Glutamatergic neuron (in vitro differentiated cells): ENCODE data around the gene TMEM190. TPM values are rescaled to one million over a fixed set of nuclear protein-coding genes. Genes with fewer than 3 reads are reported as not detected.

ENCODE experiments used
- DNase-seq: peaks from one replicate; pipeline ENCODE4 v3.0.0; 2022
- H3K27ac Mint-ChIP-seq: one replicate; pipeline ENCODE4 v1.8.0; 2020; ENCODE audit warnings: mild to moderate bottlenecking, mixed read lengths, inconsistent platforms; ENCODE audit not compliant: unreplicated experiment
- H3K27me3 Mint-ChIP-seq: one replicate; pipeline ENCODE4 v1.8.0; 2020; ENCODE audit warnings: mild to moderate bottlenecking, moderate library complexity, mixed read lengths, inconsistent platforms; ENCODE audit not compliant: unreplicated experiment
- H3K36me3 Mint-ChIP-seq: one replicate; pipeline ENCODE4 v1.8.0; 2020; ENCODE audit warnings: mild to moderate bottlenecking, mixed read lengths, inconsistent platforms; ENCODE audit not compliant: unreplicated experiment
- H3K4me1 Mint-ChIP-seq: one replicate; pipeline ENCODE4 v1.8.0; 2020; ENCODE audit warnings: mild to moderate bottlenecking, low read depth, mixed read lengths, inconsistent platforms; ENCODE audit not compliant: unreplicated experiment
- H3K4me3 Mint-ChIP-seq: one replicate; pipeline ENCODE4 v1.8.0; 2020; ENCODE audit warnings: mild to moderate bottlenecking, mixed read lengths, inconsistent platforms; ENCODE audit not compliant: unreplicated experiment
- H3K9me3 Mint-ChIP-seq: one replicate; pipeline ENCODE4 v1.8.0; 2020; ENCODE audit warnings: mild to moderate bottlenecking, moderate library complexity, mixed read lengths, inconsistent platforms; ENCODE audit not compliant: unreplicated experiment
- total RNA-seq: library from RNA; stranded (reverse); fragmentation: NEBNext Ultra II Directional; extraction: Animal tissue kit (Norgen Biotek cat#: 25700); gene quantifications from one replicate; pipeline ENCODE4 v1.2.1, GENCODE V29; 2021; ENCODE audit not compliant: unreplicated experiment
- TF ChIP-seq, protein P1 (sequence below): fragments of 200-600 bp; sonication (generic); IDR thresholded peaks from one replicate; pipeline ENCODE4 v1.5.0; 2021; ENCODE audit not compliant: partially characterized antibody, unreplicated experiment

TMEM190 gene
- total RNA-seq, 1 donor from 2014 or later, result 3.7 TPM

DNA sequence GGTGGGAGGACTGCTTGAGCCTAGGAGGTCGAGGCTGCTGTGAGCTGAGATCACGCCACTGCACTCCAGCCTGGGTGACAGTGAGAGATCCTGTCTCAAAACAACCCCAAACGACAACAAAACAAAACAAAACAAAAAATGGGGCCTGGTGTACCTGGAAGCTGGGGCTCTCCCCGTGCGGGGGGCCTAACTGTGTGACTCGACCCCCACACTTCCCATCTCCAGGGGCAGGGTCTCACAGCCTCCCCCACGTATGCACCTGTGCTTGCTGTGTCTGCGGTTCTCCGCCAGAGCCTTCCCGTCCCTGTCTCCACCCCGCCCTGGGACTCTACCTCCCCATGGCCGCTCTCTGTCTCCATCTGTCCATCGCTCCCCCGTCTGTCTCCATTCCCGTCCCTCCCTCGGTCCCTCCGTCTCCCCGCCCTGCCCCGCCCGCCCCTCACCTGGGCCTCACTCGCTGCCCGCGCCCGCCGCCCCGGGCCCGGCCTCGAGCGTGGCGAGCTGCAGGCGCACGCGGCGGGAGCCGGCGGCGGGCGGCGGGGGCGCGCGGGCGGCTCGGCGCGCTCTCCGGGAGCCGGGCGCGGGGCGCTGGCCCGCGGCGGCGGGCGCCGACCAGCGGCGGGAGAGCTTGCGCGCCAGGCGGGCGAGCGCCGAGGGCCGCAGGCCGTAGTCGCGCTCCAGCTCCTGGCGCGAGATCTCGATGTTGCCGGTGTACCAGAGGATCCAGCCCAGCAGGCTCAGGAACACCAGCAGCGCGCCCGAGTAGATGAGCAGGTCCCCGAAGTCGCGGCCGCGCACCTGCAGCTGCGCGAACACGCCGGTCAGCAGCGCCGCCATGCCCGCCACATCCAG, 6.9 kb downstream of the TMEM190 start:
- peaks cover 17% of the 10 kb centered on the region for H3K4me1 Mint-ChIP-seq
- peaks cover 28% of the 10 kb centered on the region for H3K9me3 Mint-ChIP-seq
- peak overlapping the region; percentile 74 for H3K4me3 Mint-ChIP-seq
- H3K27ac Mint-ChIP-seq, result peak overlapping the region; percentile 92
- peak; percentile 72 for DNase-seq
- H3K27me3 Mint-ChIP-seq, result peaks cover 23% of the 10 kb centered on the region
- TF ChIP-seq, protein P1, sequence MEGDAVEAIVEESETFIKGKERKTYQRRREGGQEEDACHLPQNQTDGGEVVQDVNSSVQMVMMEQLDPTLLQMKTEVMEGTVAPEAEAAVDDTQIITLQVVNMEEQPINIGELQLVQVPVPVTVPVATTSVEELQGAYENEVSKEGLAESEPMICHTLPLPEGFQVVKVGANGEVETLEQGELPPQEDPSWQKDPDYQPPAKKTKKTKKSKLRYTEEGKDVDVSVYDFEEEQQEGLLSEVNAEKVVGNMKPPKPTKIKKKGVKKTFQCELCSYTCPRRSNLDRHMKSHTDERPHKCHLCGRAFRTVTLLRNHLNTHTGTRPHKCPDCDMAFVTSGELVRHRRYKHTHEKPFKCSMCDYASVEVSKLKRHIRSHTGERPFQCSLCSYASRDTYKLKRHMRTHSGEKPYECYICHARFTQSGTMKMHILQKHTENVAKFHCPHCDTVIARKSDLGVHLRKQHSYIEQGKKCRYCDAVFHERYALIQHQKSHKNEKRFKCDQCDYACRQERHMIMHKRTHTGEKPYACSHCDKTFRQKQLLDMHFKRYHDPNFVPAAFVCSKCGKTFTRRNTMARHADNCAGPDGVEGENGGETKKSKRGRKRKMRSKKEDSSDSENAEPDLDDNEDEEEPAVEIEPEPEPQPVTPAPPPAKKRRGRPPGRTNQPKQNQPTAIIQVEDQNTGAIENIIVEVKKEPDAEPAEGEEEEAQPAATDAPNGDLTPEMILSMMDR, result no peak
- H3K36me3 Mint-ChIP-seq, result no peaks in the 10 kb centered on the region

DNA sequence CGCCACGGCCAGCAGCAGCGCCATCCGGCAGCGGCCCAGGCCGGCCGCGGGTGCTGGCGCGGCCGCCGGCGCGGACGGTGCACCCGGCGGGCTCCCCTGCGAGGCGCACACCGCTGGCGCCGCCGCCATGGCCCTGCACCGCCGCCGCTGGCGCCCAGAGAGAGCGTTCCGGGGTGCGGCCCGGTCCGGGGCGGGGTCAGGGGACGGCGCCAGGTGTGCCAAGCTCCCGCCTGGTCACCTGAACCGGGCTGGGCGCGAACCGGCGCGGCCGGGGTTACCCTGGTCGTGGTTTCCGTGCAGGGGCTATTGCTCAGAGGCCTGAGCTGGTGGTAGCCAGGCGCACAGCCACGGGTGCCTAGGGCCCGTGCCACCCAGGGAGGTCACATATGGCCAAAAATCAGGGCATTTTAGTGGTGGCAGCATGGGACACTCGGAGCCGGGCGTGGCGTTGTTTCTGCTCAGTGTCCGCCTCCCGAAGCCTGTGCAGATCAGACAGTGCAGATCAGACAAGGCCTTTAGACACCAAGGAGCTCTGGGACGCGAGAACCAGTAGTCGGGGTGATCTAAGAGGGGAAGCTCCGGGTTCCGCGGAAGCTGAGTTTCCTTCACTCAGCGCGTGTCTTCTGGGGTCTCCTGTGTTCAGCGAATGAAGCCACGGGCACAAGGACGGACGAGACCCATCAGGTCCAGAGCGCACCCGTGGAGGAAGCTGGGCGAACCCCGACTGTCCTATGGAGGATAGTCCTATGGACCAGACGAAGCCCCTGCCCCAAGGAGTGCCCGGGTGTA, 7.7 kb downstream of the TMEM190 start, which contains the start of gene TMEM238:
TSS of gene TMEM238 (minus strand) at position 162 of the 789 bp plus-strand sequence. CDS start at position 129, 33 bp downstream.
- DNase-seq, result no peak
- peaks cover 24% of the 10 kb centered on the region for H3K9me3 Mint-ChIP-seq
- no peaks in the 10 kb centered on the region for H3K36me3 Mint-ChIP-seq
- peaks cover 21% of the 10 kb centered on the region for H3K27me3 Mint-ChIP-seq
- TF ChIP-seq, protein P1, result no peak
- H3K4me3 Mint-ChIP-seq, result peak within 1 kb of the TSS; percentile 95
- peaks cover 17% of the 10 kb centered on the region for H3K4me1 Mint-ChIP-seq
- H3K27ac Mint-ChIP-seq, result peak within 1 kb of the TSS; percentile 92

DNA sequence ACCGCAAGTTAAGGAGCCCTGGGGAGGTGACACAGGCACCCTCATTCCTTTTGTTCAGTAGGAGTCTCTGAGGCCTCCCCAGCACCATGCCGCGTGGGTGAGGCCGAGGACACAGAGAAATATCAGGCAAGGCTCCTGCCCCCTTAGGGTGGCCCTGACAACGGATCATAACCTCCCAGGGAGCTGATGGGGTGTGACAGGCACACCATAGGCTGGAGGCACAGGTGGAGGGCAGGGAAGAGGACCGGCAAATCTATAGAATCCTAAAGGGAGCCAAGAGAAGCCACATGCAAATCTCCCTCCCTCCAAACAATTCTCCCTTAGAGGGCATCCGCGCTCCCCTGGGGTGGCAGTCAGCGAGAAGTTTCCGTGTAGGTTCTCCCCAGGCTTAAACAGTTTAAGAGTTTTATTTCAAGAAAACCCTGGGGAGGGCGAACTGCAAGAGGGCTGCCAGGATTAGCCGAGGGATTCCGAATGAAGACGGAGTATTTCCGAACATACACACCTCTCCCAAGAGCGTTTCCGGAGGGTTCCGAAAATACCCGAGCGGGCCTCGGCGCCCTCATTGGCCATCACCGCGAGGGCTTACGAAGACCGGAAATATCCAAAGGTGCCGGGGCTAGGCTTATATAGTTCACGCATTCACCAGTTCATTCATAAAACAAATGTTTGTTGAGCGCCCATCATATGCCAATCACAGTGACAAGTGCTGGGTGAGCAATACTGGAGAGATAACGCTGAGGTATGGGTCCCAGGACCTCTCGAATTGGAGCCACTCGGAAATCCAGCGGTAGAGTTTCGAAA, 8.5 kb downstream of the TMEM190 start:
- Mint-ChIP-seq H3K27ac (peak overlapping the region; percentile 91), H3K4me3 (peak overlapping the region; percentile 95), H3K36me3 (no peaks in the 10 kb centered on the region), H3K4me1 (peaks cover 17% of the 10 kb centered on the region), H3K9me3 (peaks cover 22% of the 10 kb centered on the region), H3K27me3 (peaks cover 20% of the 10 kb centered on the region)
- TF ChIP-seq, protein P1, result no peak
- DNase-seq, result peak; percentile 98

DNA sequence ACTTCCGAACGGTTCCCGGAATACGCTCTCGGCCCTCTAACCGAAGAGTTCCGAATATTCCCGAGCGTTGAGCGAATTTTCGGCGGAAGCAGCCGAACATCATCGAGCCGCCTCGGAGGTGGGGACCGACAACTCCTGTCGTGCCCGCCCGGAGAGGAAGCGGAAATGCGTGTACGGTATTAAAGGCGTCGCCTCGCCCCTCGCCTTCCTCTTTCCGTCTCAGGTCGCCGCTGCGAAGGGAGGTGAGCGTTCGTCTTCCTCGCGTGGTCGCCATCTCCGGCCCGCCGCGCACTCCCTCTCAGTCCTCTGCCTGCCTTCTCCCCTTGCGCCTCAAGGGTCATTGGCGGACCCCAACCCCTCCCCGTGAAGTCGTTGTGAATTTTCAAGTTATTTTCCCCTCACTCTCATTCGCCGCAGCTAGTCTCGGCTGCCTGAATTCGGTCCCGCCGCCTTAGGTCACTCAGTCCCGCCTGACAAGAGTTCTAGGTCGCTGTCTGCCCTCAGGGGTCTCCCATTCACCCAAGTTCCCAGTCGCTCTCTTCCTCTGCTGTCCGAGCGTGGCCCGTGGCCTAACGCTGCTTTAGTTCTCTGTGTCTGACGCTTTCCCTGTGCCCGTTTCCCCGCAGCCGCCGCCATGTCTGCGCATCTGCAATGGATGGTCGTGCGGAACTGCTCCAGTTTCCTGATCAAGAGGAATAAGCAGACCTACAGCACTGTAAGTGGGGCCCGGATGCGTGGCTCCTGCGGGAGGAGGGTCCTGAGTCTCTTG, 9.3 kb downstream of the TMEM190 start, which contains the start of gene RPL28:
TSS of gene RPL28 (plus strand) at position 209 of the 769 bp plus-strand sequence. CDS start at position 635, 426 bp downstream.
- peaks cover 20% of the 10 kb centered on the region for H3K9me3 Mint-ChIP-seq
- peaks cover 20% of the 10 kb centered on the region for H3K27me3 Mint-ChIP-seq
- peak within 1 kb of the TSS; percentile 91 for H3K27ac Mint-ChIP-seq
- peak; percentile 95 for DNase-seq
- H3K36me3 Mint-ChIP-seq, result no peaks in the 10 kb centered on the region
- peak within 1 kb of the TSS; percentile 95 for H3K4me3 Mint-ChIP-seq
- H3K4me1 Mint-ChIP-seq, result peaks cover 21% of the 10 kb centered on the region
- TF ChIP-seq, protein P1, result no peak
